K562 (cell line): ENCODE results near the gene CENPH. TPM values are rescaled to one million over a fixed set of nuclear protein-coding genes. Genes with fewer than 3 reads are reported as not detected.

ENCODE experiments used
- ARID4B ChIP-seq: sonication (generic); formaldehyde crosslinking; IDR thresholded peaks from 2 replicates; pipeline ENCODE4 v1.8.0; 2022; ENCODE audit warnings: mild to moderate bottlenecking, missing genetic modification reagents
- CXXC5 ChIP-seq: fragments of 250-450 bp; sonication (Bioruptor Pico); IDR thresholded peaks from 2 replicates; pipeline ENCODE4 v1.8.0; 2022; ENCODE audit warnings: inconsistent platforms, mild to moderate bottlenecking, moderate library complexity
- FIP1L1 ChIP-seq: fragments of 200-400 bp; formaldehyde crosslinking; IDR thresholded peaks from 2 replicates; pipeline ENCODE4 v1.6.1; 2018; ENCODE audit warnings: mild to moderate bottlenecking, low read depth, low read length; ENCODE audit not compliant: poor library complexity, severe bottlenecking
- HBP1 ChIP-seq: fragments of 450-650 bp; formaldehyde crosslinking; IDR thresholded peaks from 2 replicates; pipeline ENCODE4 v1.4.0; 2022; ENCODE audit warnings: missing genetic modification characterization
- HDAC1 ChIP-seq, 2 experiments: fragments of 450-650 bp; IDR thresholded peaks; 2 replicates each; pipeline ENCODE4 v1.6.1; 2016 to 2017; ENCODE audit warnings: inconsistent platforms in 1 of 2, mild to moderate bottlenecking in 1 of 2, moderate library complexity in 1 of 2
- KDM1A ChIP-seq, 2 experiments: fragments of 450-650 bp; IDR thresholded peaks; 2 replicates each; pipeline ENCODE4 v1.6.1; 2016; ENCODE audit warnings: mild to moderate bottlenecking in 2 of 2
- MXD1 ChIP-seq: fragments of 250-450 bp; sonication (Bioruptor Pico); IDR thresholded peaks from 2 replicates; pipeline ENCODE4 v1.8.0; 2021; ENCODE audit warnings: borderline replicate concordance, mild to moderate bottlenecking, moderate library complexity; ENCODE audit not compliant: poor library complexity, severe bottlenecking
- NONO ChIP-seq, 2 experiments: fragments of 200-400 bp in 1 of 2; fragments of 450-650 bp in 1 of 2; formaldehyde crosslinking in 1 of 2; IDR thresholded peaks; 2 replicates each; pipeline ENCODE4 v1.6.1; 2017; ENCODE audit warnings: low read depth in 2 of 2, mild to moderate bottlenecking in 2 of 2, moderate library complexity in 2 of 2, low read length in 1 of 2
- PCBP1 ChIP-seq: fragments of 200-400 bp; formaldehyde crosslinking; IDR thresholded peaks from 2 replicates; pipeline ENCODE4 v1.6.1; 2018; ENCODE audit warnings: mild to moderate bottlenecking, low read depth, low read length; ENCODE audit not compliant: poor library complexity, severe bottlenecking
- RNF2 ChIP-seq: sonication (generic); IDR thresholded peaks from 2 replicates; pipeline ENCODE4 v1.6.1; 2016
- SIN3A ChIP-seq, 2 experiments: fragments of 150-350 bp in 1 of 2; IDR thresholded peaks; 2 replicates each; pipeline ENCODE4 v1.6.1; 2011 to 2016; ENCODE audit warnings: borderline replicate concordance in 2 of 2, low read depth in 2 of 2, low read length in 2 of 2, mild to moderate bottlenecking in 2 of 2, moderate library complexity in 2 of 2; ENCODE audit not compliant: control insufficient read depth in 1 of 2
- SRF ChIP-seq, 2 experiments: fragments of 250-450, 450-650 bp in 1 of 2; sonication (Bioruptor Pico) in 1 of 2; sonication (generic) in 1 of 2; formaldehyde crosslinking; IDR thresholded peaks; 2 replicates each; pipeline versions ENCODE4 v1.5.0 to v1.5.1; 2020 to 2022; ENCODE audit warnings: mild to moderate bottlenecking in 1 of 2, missing genetic modification reagents in 1 of 2
- TOE1 ChIP-seq, 2 experiments: fragments of 450-650 bp in 1 of 2; sonication (generic) in 1 of 2; formaldehyde crosslinking in 1 of 2; IDR thresholded peaks; 2 replicates each; pipeline versions ENCODE4 v1.7.1 to v1.8.0; 2016 to 2022; ENCODE audit warnings: borderline replicate concordance in 2 of 2, mild to moderate bottlenecking in 2 of 2, antibody characterized with exemption in 1 of 2, inconsistent platforms in 1 of 2, low read depth in 1 of 2, missing genetic modification reagents in 1 of 2, moderate library complexity in 1 of 2
- ZNF12 ChIP-seq: sonication (generic); formaldehyde crosslinking; IDR thresholded peaks from 2 replicates; pipeline ENCODE4 v1.4.0; 2020; ENCODE audit warnings: mild to moderate bottlenecking, missing genetic modification reagents
- ZNF24 ChIP-seq: fragments of 450-650 bp; IDR thresholded peaks from 2 replicates; pipeline ENCODE4 v1.6.1; 2016
- polyA plus RNA-seq, 8 experiments: library from polyadenylated mRNA; depleted of rRNA in 4 of 8; stranded (reverse) in 5 of 8; unstranded in 3 of 8; fragments of >200 nt; fragmentation: Nextera tagmentation in 2 of 8; fragmentation: Illumina TruSeq in 1 of 8; extraction: Ambion mirVana in 2 of 8; extraction: Trizol in 1 of 8; gene quantifications; 2 replicates each; pipeline versions ENCODE4 v1.2.1 to v1.2.3, GENCODE V29; 2011 to 2014; ENCODE audit warnings: inconsistent platforms in 1 of 8, missing spikeins in 1 of 8
- total RNA-seq, 7 experiments: library from RNA; depleted of rRNA in 6 of 7; stranded (reverse); fragments of >200 nt in 6 of 7; fragmentation: Illumina TruSeq in 2 of 7; extraction: Trizol in 2 of 7; gene quantifications; 2 replicates each; pipeline versions ENCODE4 v1.2.1 to v1.2.3, GENCODE V29; 2011 to 2021; ENCODE audit warnings: low replicate concordance in 1 of 7
- TF ChIP-seq, protein P1 (sequence below), 2 experiments: fragments of 450-650 bp; conservative IDR thresholded peaks; 2 replicates each; pipeline ENCODE4 v1.6.1; 2017; ENCODE audit warnings: mild to moderate bottlenecking in 2 of 2, moderate library complexity in 2 of 2

The CENPH gene
- total and polyA plus RNA-seq, 9 of the 15 experiments (the other 6 are each of a cell fraction or from before 2014, with no cell fraction given): 10.5 to 124 (median 74.9) TPM

GRCh38 chr5:69217548-69218526 is 28.5 kb downstream of the CENPH start (continued):
- TF ChIP-seq ZNF12 (CRISPR knock-in tag) (peak; percentile 57; the same call in 1 of the 2 replicates), HDAC1 (IDR thresholded peaks at IDR 0.05) (peak in 1 of 2 experiments; percentile 89; a peak in 2 of 4 replicates), HBP1 (CRISPR knock-in tag) (peak; percentile 75; the same call in 1 of the 2 replicates), FIP1L1 (peak; percentile 61), RNF2 (peak; percentile 58; the same call in 1 of the 2 replicates), TOE1 (IDR thresholded peaks at IDR 0.05; ENCODE audit: borderline replicate concordance) (peak; percentile 47; the same call in 1 of the 2 replicates), TOE1 (CRISPR knock-in tag; IDR thresholded peaks at IDR 0.05; ENCODE audit: borderline replicate concordance, low read depth) (peak; percentile 58; the same call in 1 of the 2 replicates), ARID4B (CRISPR knock-in tag) (0 out of 2 replicates have a peak, but pooled peaks have one; percentile 64), CXXC5 (peak; percentile 77), NONO (IDR thresholded peaks at IDR 0.05; ENCODE audit: low read depth in 2 of 2, low read length in 1 of 2) (no peak; a peak in 1 of 4 replicates), PCBP1 (peak; percentile 80), KDM1A (IDR thresholded peaks at IDR 0.05) (no peak), SIN3A (IDR thresholded peaks at IDR 0.05; ENCODE audit: borderline replicate concordance in 2 of 2, control insufficient read depth in 1 of 2, low read depth in 2 of 2, low read length in 2 of 2) (peak in 1 of 2 experiments; percentile 64; a peak in 1 of 4 replicates), ZNF24 (no peak), SRF (CRISPR knock-in tag; IDR thresholded peaks at IDR 0.05) (0 out of 4 replicates have a peak, but pooled peaks of 1 of the 2 experiments have one; percentile 49), MXD1 (CRISPR knock-in tag) (no peak)
- TF ChIP-seq, protein P1, sequence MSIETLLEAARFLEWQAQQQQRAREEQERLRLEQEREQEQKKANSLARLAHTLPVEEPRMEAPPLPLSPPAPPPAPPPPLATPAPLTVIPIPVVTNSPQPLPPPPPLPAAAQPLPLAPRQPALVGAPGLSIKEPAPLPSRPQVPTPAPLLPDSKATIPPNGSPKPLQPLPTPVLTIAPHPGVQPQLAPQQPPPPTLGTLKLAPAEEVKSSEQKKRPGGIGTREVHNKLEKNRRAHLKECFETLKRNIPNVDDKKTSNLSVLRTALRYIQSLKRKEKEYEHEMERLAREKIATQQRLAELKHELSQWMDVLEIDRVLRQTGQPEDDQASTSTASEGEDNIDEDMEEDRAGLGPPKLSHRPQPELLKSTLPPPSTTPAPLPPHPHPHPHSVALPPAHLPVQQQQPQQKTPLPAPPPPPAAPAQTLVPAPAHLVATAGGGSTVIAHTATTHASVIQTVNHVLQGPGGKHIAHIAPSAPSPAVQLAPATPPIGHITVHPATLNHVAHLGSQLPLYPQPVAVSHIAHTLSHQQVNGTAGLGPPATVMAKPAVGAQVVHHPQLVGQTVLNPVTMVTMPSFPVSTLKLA (conservative IDR thresholded peaks at IDR 0.05): peak; percentile 59 to 65
